A673 (cell line): Measurements from ENCODE around the gene EEFSEC. TPM values are rescaled to one million over a fixed set of nuclear protein-coding genes. Genes with fewer than 3 reads are reported as not detected.

ENCODE experiments used
- BruUV-seq: library from RNA; stranded (reverse); fragments of 400-500 nt; replicated peaks from 2 replicates; lab custom pipeline; 2021; lab: Mats Ljungman, UMichigan
- CTCF ChIA-PET: fragments of 300-600 bp; sonication (Branson Sonifier 250); formaldehyde crosslinking; loops from one replicate; lab custom pipeline; 2022; ENCODE audit warnings: antibody characterized with exemption; lab: Charles Lee
- POLR2A ChIA-PET: fragments of 300-600 bp; sonication (Branson Sonifier 250); formaldehyde crosslinking; loops from one replicate; lab custom pipeline; 2022; ENCODE audit warnings: antibody characterized with exemption; ENCODE audit not compliant: low non-redundant PET; lab: Charles Lee
- DNase-seq: peaks from one replicate; pipeline ENCODE4 v3.0.0-alpha.2; 2015; ENCODE audit warnings: low spot score
- H3K27ac ChIP-seq: fragments of 200-600 bp; sonication (generic); 2 replicates; pipeline ENCODE4 v1.5.1; 2016; ENCODE audit warnings: mixed run types, low read depth, mild to moderate bottlenecking, mixed read lengths, antibody characterized with exemption, low read length; ENCODE audit not compliant: poor library complexity, severe bottlenecking
- H3K27me3 ChIP-seq: fragments of 200-600 bp; sonication (generic); replicated peaks from 2 replicates; pipeline ENCODE4 v1.6.1; 2017; ENCODE audit warnings: mixed run types, low read depth, mild to moderate bottlenecking, mixed read lengths, antibody characterized with exemption, low read length; ENCODE audit not compliant: insufficient read depth, poor library complexity
- H3K36me3 ChIP-seq: fragments of 200-600 bp; sonication (generic); 2 replicates; pipeline ENCODE4 v1.6.1; 2016; ENCODE audit warnings: mixed run types, mild to moderate bottlenecking, mixed read lengths, antibody characterized with exemption, low read length; ENCODE audit not compliant: insufficient read depth, poor library complexity, severe bottlenecking
- H3K4me1 ChIP-seq: fragments of 200-600 bp; sonication (generic); 2 replicates; pipeline ENCODE4 v1.6.1; 2017; ENCODE audit warnings: mixed run types, mild to moderate bottlenecking, mixed read lengths, antibody characterized with exemption, low read length; ENCODE audit not compliant: insufficient read depth, poor library complexity, severe bottlenecking
- H3K4me3 ChIP-seq: fragments of 200-600 bp; sonication (generic); 2 replicates; pipeline ENCODE4 v1.5.1; 2016; ENCODE audit warnings: low read depth, mixed run types, mild to moderate bottlenecking, mixed read lengths, low read length; ENCODE audit not compliant: poor library complexity, severe bottlenecking
- H3K9me3 ChIP-seq: fragments of 200-600 bp; sonication (generic); 2 replicates; pipeline ENCODE4 v1.6.1; 2016; ENCODE audit warnings: mixed run types, low read depth, mild to moderate bottlenecking, mixed read lengths, antibody characterized with exemption, low read length; ENCODE audit not compliant: poor library complexity, severe bottlenecking
- CTCF ChIP-seq: fragments of 300-800, 200-600 bp; sonication (generic); conservative IDR thresholded peaks from 2 replicates; pipeline ENCODE4 v1.5.1; 2017; ENCODE audit warnings: low read depth, mild to moderate bottlenecking, antibody characterized with exemption, low read length, moderate library complexity, mixed read lengths
- EZH2 ChIP-seq: fragments of 200-600 bp; sonication (generic); IDR thresholded peaks from 2 replicates; pipeline ENCODE4 v1.6.1; 2017; ENCODE audit warnings: borderline replicate concordance, low read depth, mild to moderate bottlenecking, mixed read lengths, antibody characterized with exemption, low read length; ENCODE audit not compliant: poor library complexity, severe bottlenecking
- intact Hi-C: fragments of 100-400 bp; cut with micrococcal nuclease; formaldehyde crosslinking; loops from one replicate; pipeline ENCODE4 v1.10.0; 2022; ENCODE audit not compliant: unreplicated experiment
- total RNA-seq: library from RNA; stranded (reverse); gene quantifications from 2 replicates; pipeline ENCODE4 v1.2.3, GENCODE V29; 2021

The EEFSEC gene
- total RNA-seq, 1 experiment from 2014 or later = 19.7 TPM

- ChIA-PET POLR2A (no interaction called here), CTCF (no interaction called here)
- Histone ChIP-seq H3K9me3 (no peaks in the 10 kb centered on the region), H3K27ac (no peak overlapping the region), H3K36me3 (no peaks in the 10 kb centered on the region), H3K4me3 (no peak overlapping the region), H3K4me1 (no peaks in the 10 kb centered on the region), H3K27me3 (no peaks in the 10 kb centered on the region)
- no peak for DNase-seq
- TF ChIP-seq EZH2 = no peak
- no peak for TF ChIP-seq CTCF
- BruUV-seq = no TSS peak
- intact Hi-C loops = loop anchor here (10.0 kb wide), 1 partner anchor 146 kb away; no protein-coding TSS in a partner anchor
Observed at GRCh38 chr3:128178782-128179483, 25.7 kb downstream of the EEFSEC start.

GRCh38 chr3:128179484-128179819 is 26.2 kb downstream of the EEFSEC start:
- no peaks in the 10 kb centered on the region for H3K36me3 ChIP-seq
- no peak overlapping the region for H3K27ac ChIP-seq
- TF ChIP-seq EZH2 (no peak), CTCF (no peak)
- intact Hi-C loops = loop anchor here (10.0 kb wide), 1 partner anchor 145 kb away; no protein-coding TSS in a partner anchor
- POLR2A ChIA-PET = no interaction called here
- H3K27me3 ChIP-seq = no peaks in the 10 kb centered on the region
- no peak overlapping the region for H3K4me3 ChIP-seq
- no peaks in the 10 kb centered on the region for H3K4me1 ChIP-seq
- no TSS peak for BruUV-seq
- CTCF ChIA-PET = no interaction called here
- DNase-seq = no peak
- no peaks in the 10 kb centered on the region for H3K9me3 ChIP-seq

- intact Hi-C loops = no loop called here
- BruUV-seq = no TSS peak
- POLR2A ChIA-PET = no interaction called here
- DNase-seq = no peak
- no peaks in the 10 kb centered on the region for H3K9me3 ChIP-seq
- no peaks in the 10 kb centered on the region for H3K36me3 ChIP-seq
- CTCF ChIA-PET = no interaction called here
- H3K27me3 ChIP-seq = no peaks in the 10 kb centered on the region
- H3K4me1 ChIP-seq = no peaks in the 10 kb centered on the region
- TF ChIP-seq EZH2 (no peak), CTCF (no peak)
- no peak overlapping the region for H3K27ac ChIP-seq
- H3K4me3 ChIP-seq = no peak overlapping the region
Observed at GRCh38 chr3:128180436-128180835, 27.2 kb downstream of the EEFSEC start.
